HCT116 (cell line): ENCODE data around the gene CEP43. TPM values are rescaled to one million over a fixed set of nuclear protein-coding genes. Genes with fewer than 3 reads are reported as not detected.
A peak's percentile ranks its signal among the peaks of the same experiment; 100 is the strongest.

Experiments
- ATAC-seq: fragments of 200-7000 bp; cut with Tn5 transposase; 2 replicates; pipeline ENCODE4 v1.9.1; 2020; ENCODE audit warnings: mild to moderate bottlenecking, moderate library complexity
- BruUV-seq: library from RNA; stranded (reverse); fragments of 400-500 nt; replicated peaks from 2 replicates; lab custom pipeline; 2021; lab: Mats Ljungman, UMichigan
- CTCF ChIA-PET: fragments of 300-600 bp; sonication (Branson Sonifier 250); formaldehyde crosslinking; loops from one replicate; lab custom pipeline; 2021; ENCODE audit warnings: antibody characterized with exemption; lab: Charles Lee
- POLR2A ChIA-PET: fragments of 300-600, 350-600 bp; sonication (Branson Sonifier 250); formaldehyde crosslinking; loops from one replicate; lab custom pipeline; 2021; ENCODE audit warnings: antibody characterized with exemption; lab: Charles Lee
- RAD21 ChIA-PET, 2 experiments: fragments of 300-600 bp; sonication (Branson Sonifier 250); formaldehyde crosslinking; loops; one replicate each; lab custom pipeline; 2023; ENCODE audit warnings: low total read pairs in 2 of 2; ENCODE audit not compliant: uncharacterized antibody in 2 of 2, unreplicated experiment in 2 of 2, low non-redundant PET in 1 of 2; lab: Charles Lee
- DNase-seq: peaks from one replicate; pipeline ENCODE4 v3.0.0-alpha.2; 2010; ENCODE audit warnings: low read depth, low spot score
- H2AFZ ChIP-seq: fragments of 200-600 bp; shearing (Covaris generic), sonication (generic); 2 replicates; pipeline ENCODE4 v1.6.1; 2017; ENCODE audit warnings: low read depth, mixed run types, mixed read lengths, antibody characterized with exemption, low read length; ENCODE audit not compliant: poor library complexity, severe bottlenecking
- H3K27ac ChIP-seq: 2 replicates; pipeline ENCODE4 v1.5.1; 2012; ENCODE audit warnings: low read depth, low read length
- H3K27me3 ChIP-seq: fragments of 200-600 bp; sonication (generic); 2 replicates; pipeline ENCODE4 v1.6.1; 2016; ENCODE audit warnings: mixed run types, low read length, mixed read lengths; ENCODE audit not compliant: insufficient read depth
- H3K36me3 ChIP-seq, 2 experiments: fragments of 200-500 bp in 1 of 2; fragments of 200-600 bp in 1 of 2; sonication (Bioruptor generic) in 1 of 2; sonication (generic) in 1 of 2; 2 replicates each; pipeline versions ENCODE4 v1.5.1 to v1.6.1; 2014 to 2016; ENCODE audit warnings: low read length in 2 of 2, inconsistent platforms in 1 of 2, mixed read lengths in 1 of 2, mixed run types in 1 of 2; ENCODE audit not compliant: insufficient read depth in 2 of 2, control insufficient read depth in 1 of 2
- H3K4me1 ChIP-seq, 2 experiments: fragments of 200-600 bp in 1 of 2; sonication (generic) in 1 of 2; 2 replicates each; pipeline versions ENCODE4 v1.5.1 to v1.6.1; 2012 to 2017; ENCODE audit warnings: low read length in 2 of 2, inconsistent platforms in 1 of 2, mild to moderate bottlenecking in 1 of 2, mixed read lengths in 1 of 2, mixed run types in 1 of 2, moderate library complexity in 1 of 2; ENCODE audit not compliant: insufficient read depth in 2 of 2, control insufficient read depth in 1 of 2
- H3K4me2 ChIP-seq: fragments of 200-600 bp; sonication (generic); 2 replicates; pipeline ENCODE4 v1.6.1; 2017; ENCODE audit warnings: mixed run types, low read length, mixed read lengths
- H3K4me3 ChIP-seq, 2 experiments: fragments of 200-600 bp in 1 of 2; sonication (generic) in 1 of 2; replicated peaks in 1 of 2; 2 replicates each; pipeline ENCODE4 v1.5.1; 2011 to 2016; ENCODE audit warnings: low read length in 2 of 2, control low read depth in 1 of 2, low read depth in 1 of 2, mild to moderate bottlenecking in 1 of 2, mixed read lengths in 1 of 2, mixed run types in 1 of 2
- H3K79me2 ChIP-seq: fragments of 200-600 bp; sonication (generic); 2 replicates; pipeline ENCODE4 v1.6.1; 2017; ENCODE audit warnings: mild to moderate bottlenecking, mixed run types, low read length, moderate library complexity, mixed read lengths; ENCODE audit not compliant: insufficient read depth
- H3K9ac ChIP-seq: fragments of 200-600 bp; sonication (generic); 2 replicates; pipeline ENCODE4 v1.6.1; 2016; ENCODE audit warnings: low read length, mixed read lengths
- H3K9me2 ChIP-seq: fragments of 200-600 bp; sonication (generic), shearing (Covaris generic); 2 replicates; pipeline ENCODE4 v1.6.1; 2017; ENCODE audit warnings: mixed run types, mild to moderate bottlenecking, moderate library complexity; ENCODE audit not compliant: insufficient read depth
- H3K9me3 ChIP-seq, 2 experiments: fragments of 200-500 bp in 1 of 2; fragments of 200-600 bp in 1 of 2; sonication (Bioruptor generic) in 1 of 2; sonication (generic) in 1 of 2; 2 replicates each; pipeline ENCODE4 v1.6.1; 2014 to 2017; ENCODE audit warnings: low read length in 2 of 2, mixed read lengths in 2 of 2, inconsistent platforms in 1 of 2, low read depth in 1 of 2, mild to moderate bottlenecking in 1 of 2, mixed run types in 1 of 2, moderate library complexity in 1 of 2; ENCODE audit not compliant: control insufficient read depth in 1 of 2, insufficient read depth in 1 of 2
- H4K20me1 ChIP-seq: fragments of 200-600 bp; sonication (generic), shearing (Covaris generic); 2 replicates; pipeline ENCODE4 v1.6.1; 2017; ENCODE audit warnings: mixed run types, mild to moderate bottlenecking, moderate library complexity; ENCODE audit not compliant: insufficient read depth
- EZH2 ChIP-seq: fragments of 200-600 bp; sonication (generic); IDR thresholded peaks from 2 replicates; pipeline ENCODE4 v1.6.1; 2017; ENCODE audit warnings: antibody characterized with exemption, mixed run types
- EZH2phosphoT487 ChIP-seq: fragments of 200-600 bp; IDR thresholded peaks from 2 replicates; pipeline ENCODE4 v1.6.1; 2018; ENCODE audit warnings: antibody characterized with exemption, borderline replicate concordance
- POLR2A ChIP-seq: IDR thresholded peaks from 2 replicates; pipeline ENCODE4 v1.7.0; 2011; ENCODE audit warnings: borderline replicate concordance; ENCODE audit not compliant: insufficient read depth, insufficient read length; ENCODE audit errors: extremely low read depth
- SRF ChIP-seq: IDR thresholded peaks from 2 replicates; pipeline ENCODE4 v1.6.1; 2012; ENCODE audit warnings: low read depth
- ZNF274 ChIP-seq: fragments of 200-500 bp; sonication (Bioruptor generic); IDR thresholded peaks from 2 replicates; pipeline ENCODE4 v1.6.1; 2014; ENCODE audit warnings: mild to moderate bottlenecking, low read depth, low read length, inconsistent platforms
- intact Hi-C: fragments of 100-400 bp; cut with micrococcal nuclease; formaldehyde crosslinking; loops from 2 replicates; pipeline ENCODE4 v1.10.0; 2022
- total RNA-seq: library from RNA; stranded (reverse); gene quantifications from one replicate; pipeline ENCODE4 v1.2.1, GENCODE V29; 2021; ENCODE audit not compliant: unreplicated experiment
- TF ChIP-seq, protein P1 (sequence below): IDR thresholded peaks from 2 replicates; pipeline ENCODE4 v1.6.1; 2011; ENCODE audit warnings: mild to moderate bottlenecking, low read length, moderate library complexity; ENCODE audit not compliant: insufficient replicate concordance; ENCODE audit errors: extremely low read depth
- TF ChIP-seq, protein P2 (sequence below): IDR thresholded peaks from 2 replicates; pipeline ENCODE4 v1.6.1; 2012; ENCODE audit warnings: low read depth

CEP43 gene
- total RNA-seq, 1 experiment from 2014 or later, result 15.8 TPM

GRCh38 chr6:166955121-166955864 is 43.9 kb upstream of the CEP43 start:
- CTCF ChIA-PET, result interaction anchor here (2.2 kb wide), 1 partner anchor 181 kb away, joined by 7 read pairs; no protein-coding TSS in a partner anchor
- Histone ChIP-seq H3K4me3 (peak overlapping the region; percentile 67 to 82), H3K4me1 (peaks cover 4 to 23% of the 10 kb centered on the region in 2 experiments; a peak in 3 of 4 replicates), H3K9me2 (no peaks in the 10 kb centered on the region), H3K27me3 (no peaks in the 10 kb centered on the region)
- RAD21 ChIA-PET, result no interaction called here
- intact Hi-C loops, result no loop called here
- no peak for TF ChIP-seq EZH2
- TF ChIP-seq ZNF274, result no peak
- no peak for TF ChIP-seq SRF
- TF ChIP-seq, protein P1, sequence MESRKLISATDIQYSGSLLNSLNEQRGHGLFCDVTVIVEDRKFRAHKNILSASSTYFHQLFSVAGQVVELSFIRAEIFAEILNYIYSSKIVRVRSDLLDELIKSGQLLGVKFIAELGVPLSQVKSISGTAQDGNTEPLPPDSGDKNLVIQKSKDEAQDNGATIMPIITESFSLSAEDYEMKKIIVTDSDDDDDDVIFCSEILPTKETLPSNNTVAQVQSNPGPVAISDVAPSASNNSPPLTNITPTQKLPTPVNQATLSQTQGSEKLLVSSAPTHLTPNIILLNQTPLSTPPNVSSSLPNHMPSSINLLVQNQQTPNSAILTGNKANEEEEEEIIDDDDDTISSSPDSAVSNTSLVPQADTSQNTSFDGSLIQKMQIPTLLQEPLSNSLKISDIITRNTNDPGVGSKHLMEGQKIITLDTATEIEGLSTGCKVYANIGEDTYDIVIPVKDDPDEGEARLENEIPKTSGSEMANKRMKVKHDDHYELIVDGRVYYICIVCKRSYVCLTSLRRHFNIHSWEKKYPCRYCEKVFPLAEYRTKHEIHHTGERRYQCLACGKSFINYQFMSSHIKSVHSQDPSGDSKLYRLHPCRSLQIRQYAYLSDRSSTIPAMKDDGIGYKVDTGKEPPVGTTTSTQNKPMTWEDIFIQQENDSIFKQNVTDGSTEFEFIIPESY, result no peak
- TF ChIP-seq EZH2phosphoT487, result no peak
- no peak for TF ChIP-seq POLR2A
- TF ChIP-seq, protein P2, sequence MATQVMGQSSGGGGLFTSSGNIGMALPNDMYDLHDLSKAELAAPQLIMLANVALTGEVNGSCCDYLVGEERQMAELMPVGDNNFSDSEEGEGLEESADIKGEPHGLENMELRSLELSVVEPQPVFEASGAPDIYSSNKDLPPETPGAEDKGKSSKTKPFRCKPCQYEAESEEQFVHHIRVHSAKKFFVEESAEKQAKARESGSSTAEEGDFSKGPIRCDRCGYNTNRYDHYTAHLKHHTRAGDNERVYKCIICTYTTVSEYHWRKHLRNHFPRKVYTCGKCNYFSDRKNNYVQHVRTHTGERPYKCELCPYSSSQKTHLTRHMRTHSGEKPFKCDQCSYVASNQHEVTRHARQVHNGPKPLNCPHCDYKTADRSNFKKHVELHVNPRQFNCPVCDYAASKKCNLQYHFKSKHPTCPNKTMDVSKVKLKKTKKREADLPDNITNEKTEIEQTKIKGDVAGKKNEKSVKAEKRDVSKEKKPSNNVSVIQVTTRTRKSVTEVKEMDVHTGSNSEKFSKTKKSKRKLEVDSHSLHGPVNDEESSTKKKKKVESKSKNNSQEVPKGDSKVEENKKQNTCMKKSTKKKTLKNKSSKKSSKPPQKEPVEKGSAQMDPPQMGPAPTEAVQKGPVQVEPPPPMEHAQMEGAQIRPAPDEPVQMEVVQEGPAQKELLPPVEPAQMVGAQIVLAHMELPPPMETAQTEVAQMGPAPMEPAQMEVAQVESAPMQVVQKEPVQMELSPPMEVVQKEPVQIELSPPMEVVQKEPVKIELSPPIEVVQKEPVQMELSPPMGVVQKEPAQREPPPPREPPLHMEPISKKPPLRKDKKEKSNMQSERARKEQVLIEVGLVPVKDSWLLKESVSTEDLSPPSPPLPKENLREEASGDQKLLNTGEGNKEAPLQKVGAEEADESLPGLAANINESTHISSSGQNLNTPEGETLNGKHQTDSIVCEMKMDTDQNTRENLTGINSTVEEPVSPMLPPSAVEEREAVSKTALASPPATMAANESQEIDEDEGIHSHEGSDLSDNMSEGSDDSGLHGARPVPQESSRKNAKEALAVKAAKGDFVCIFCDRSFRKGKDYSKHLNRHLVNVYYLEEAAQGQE, result no peak
- TF ChIP-seq, all 23 proteins: peak for 0
- Histone ChIP-seq H3K9ac (peak overlapping the region; percentile 74), H3K9me3 (no peaks in the 10 kb centered on the region), H3K79me2 (no peaks in the 10 kb centered on the region), H4K20me1 (no peaks in the 10 kb centered on the region), H2AFZ (no peak overlapping the region), H3K4me2 (peak overlapping the region; percentile 97), H3K36me3 (0 out of 4 replicates have a peak, but pooled peaks cover 0 to 6% of the 10 kb centered on the region in 2 experiments), H3K27ac (peak overlapping the region; percentile 42; the same call in 1 of the 2 replicates)
- POLR2A ChIA-PET, result no interaction called here
- ATAC-seq (no peak), DNase-seq (no peak)
- no TSS peak for BruUV-seq
